Activated CD4-positive, alpha-beta T cell treated with anti-CD3 and anti-CD28 coated beads, Interleukin-2, amount 10 ng/mL, durations not matched to agents 7 days and 5 days (primary cell): ENCODE data around the gene CDH13. TPM values are rescaled to one million over a fixed set of nuclear protein-coding genes. Genes with fewer than 3 reads are reported as not detected.

Experiments
- CTCF ChIA-PET: fragments of 350-600 bp; sonication (Branson Sonifier 250); formaldehyde crosslinking; loops from one replicate; lab custom pipeline; 2021; ENCODE audit warnings: antibody characterized with exemption; lab: Charles Lee
- POLR2A ChIA-PET: fragments of 350-600 bp; sonication (Branson Sonifier 250); formaldehyde crosslinking; loops from one replicate; lab custom pipeline; 2021; ENCODE audit warnings: antibody characterized with exemption; lab: Charles Lee
- DNase-seq: peaks from one replicate; pipeline ENCODE4 v3.0.0-alpha.2; 2020
- H3K27ac Mint-ChIP-seq: one replicate; pipeline ENCODE4 v1.8.0; 2021; ENCODE audit warnings: mild to moderate bottlenecking, moderate library complexity, mixed read lengths
- H3K27me3 Mint-ChIP-seq: one replicate; pipeline ENCODE4 v1.8.0; 2021; ENCODE audit warnings: mixed read lengths
- H3K36me3 Mint-ChIP-seq: one replicate; pipeline ENCODE4 v1.8.0; 2021; ENCODE audit warnings: low read depth, mixed read lengths
- H3K4me1 Mint-ChIP-seq: one replicate; pipeline ENCODE4 v1.8.0; 2021; ENCODE audit warnings: mixed read lengths
- H3K4me3 Mint-ChIP-seq: one replicate; pipeline ENCODE4 v1.8.0; 2021; ENCODE audit warnings: mild to moderate bottlenecking, moderate library complexity, mixed read lengths
- H3K9me3 Mint-ChIP-seq: one replicate; pipeline ENCODE4 v1.8.0; 2021; ENCODE audit warnings: mixed read lengths
- total RNA-seq, 2 experiments: library from RNA; stranded (reverse); gene quantifications; one replicate each; pipeline ENCODE4 v1.2.3, GENCODE V29; 2021

Gene CDH13
- total RNA-seq, 2 experiments from 2014 or later = not detected

DNA sequence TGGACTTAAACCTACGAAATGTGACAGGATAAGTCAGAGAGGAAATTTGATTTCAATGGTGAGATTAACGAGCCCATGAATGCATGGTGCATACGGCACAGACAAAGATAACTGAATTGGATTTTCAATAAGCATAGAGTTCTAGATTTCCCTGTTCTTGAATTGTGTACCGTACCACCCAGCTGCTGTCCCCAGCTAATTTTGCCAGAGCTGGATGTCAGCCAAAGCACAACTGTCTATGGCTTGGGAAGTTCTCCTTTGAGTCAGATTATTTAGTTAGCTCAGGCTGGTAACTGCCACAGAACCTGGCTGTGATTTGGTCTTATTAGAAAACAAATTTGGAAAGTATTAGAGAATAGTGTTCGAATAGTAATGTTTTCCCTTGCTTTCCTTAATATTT lies 143.1 kb downstream of the CDH13 start:
- Mint-ChIP-seq H3K36me3 (no peaks in the 10 kb centered on the region), H3K9me3 (no peaks in the 10 kb centered on the region), H3K4me3 (no peak overlapping the region), H3K27ac (no peak overlapping the region), H3K4me1 (no peaks in the 10 kb centered on the region), H3K27me3 (peaks cover 21% of the 10 kb centered on the region)
- CTCF ChIA-PET = no interaction called here
- no peak for DNase-seq
- POLR2A ChIA-PET = no interaction called here

DNA sequence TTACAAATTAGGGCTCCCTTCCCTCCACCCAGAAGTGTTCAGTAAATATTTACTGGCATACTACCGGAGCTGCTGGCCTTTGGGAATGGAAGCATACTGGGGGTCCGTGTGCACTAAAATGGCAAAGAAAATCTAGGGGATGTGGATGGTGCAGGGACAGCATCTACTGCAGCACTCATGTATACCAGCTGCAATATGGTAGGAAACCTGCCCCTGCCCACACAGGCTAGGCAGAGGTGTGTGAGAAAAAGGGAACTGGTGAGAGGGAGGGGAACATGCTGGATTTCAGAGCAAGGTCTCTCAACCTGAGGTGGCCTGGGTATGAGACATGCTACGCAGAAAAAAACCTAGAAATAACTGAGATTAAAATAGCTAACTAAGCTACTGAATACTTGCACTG lies 145.4 kb downstream of the CDH13 start:
- ChIA-PET POLR2A (no interaction called here), CTCF (interaction anchor here (0.7 to 1.1 kb wide), 2 partner anchors 9 to 97 kb away, joined by 3 read pairs; no protein-coding TSS in a partner anchor)
- Mint-ChIP-seq H3K27me3 (peaks cover 15% of the 10 kb centered on the region), H3K4me1 (peaks cover 5% of the 10 kb centered on the region), H3K27ac (no peak overlapping the region), H3K4me3 (no peak overlapping the region), H3K9me3 (no peaks in the 10 kb centered on the region), H3K36me3 (no peaks in the 10 kb centered on the region)
- DNase-seq = no peak

DNA sequence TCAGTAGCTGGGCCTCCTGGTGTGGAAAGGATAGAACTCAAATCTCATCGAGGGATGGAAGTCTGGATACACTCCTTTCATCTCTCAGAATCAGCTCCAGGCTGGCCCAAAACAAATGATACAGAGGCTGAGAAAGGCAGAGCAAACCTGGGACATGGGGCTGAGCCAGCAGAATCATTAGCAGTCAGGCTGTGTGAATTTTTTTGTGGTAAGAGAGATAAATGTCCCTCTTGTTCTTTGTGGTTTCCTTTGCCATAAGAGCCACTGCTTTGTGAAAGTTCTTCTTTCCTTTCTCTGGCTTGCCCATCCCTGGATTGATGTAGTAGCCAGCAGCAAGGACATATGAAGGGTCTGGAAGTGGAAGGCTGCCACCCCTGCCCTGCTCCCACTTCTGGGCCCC lies 146.2 kb downstream of the CDH13 start:
- no peak for DNase-seq
- H3K4me1 Mint-ChIP-seq = peaks cover 5% of the 10 kb centered on the region
- no peak overlapping the region for H3K4me3 Mint-ChIP-seq
- no peaks in the 10 kb centered on the region for H3K9me3 Mint-ChIP-seq
- no peaks in the 10 kb centered on the region for H3K36me3 Mint-ChIP-seq
- no peak overlapping the region for H3K27ac Mint-ChIP-seq
- ChIA-PET POLR2A (no interaction called here), CTCF (no interaction called here)
- peaks cover 15% of the 10 kb centered on the region for H3K27me3 Mint-ChIP-seq

DNA sequence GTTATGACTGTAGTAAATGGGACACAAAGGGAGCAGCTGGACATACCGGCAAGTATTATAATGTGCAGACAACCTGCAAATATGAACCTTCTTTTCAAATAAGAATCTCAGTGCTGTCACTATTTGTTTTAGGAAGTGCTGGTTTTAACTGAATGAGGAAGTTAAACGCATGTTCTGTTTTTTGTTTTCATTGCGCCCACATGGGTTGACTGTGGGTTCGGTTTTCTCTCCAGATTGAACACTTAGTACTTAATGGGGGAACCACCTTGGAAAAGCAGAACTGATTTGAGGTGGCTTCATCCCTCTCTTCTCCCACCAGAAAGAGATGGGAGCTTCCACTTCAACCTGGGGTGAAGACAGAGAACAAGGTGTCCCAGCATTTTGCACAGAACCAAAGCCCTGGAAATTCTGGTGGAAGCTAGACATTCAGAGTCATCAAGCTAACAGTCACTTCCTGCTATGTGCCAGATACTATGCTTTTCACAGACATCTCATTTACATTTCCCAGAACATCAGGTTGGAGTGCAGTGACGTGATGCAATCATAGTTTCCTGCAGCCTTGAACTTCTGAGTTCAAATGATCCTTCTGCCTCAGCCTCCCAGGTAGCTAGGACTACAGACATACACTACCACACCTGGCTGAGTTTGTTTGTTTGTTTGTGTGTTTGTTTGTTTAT lies 149.8 kb downstream of the CDH13 start:
- ChIA-PET POLR2A (interaction anchor here (1.3 kb wide), 1 partner anchor 24 kb away, joined by 4 read pairs; no protein-coding TSS in a partner anchor), CTCF (no interaction called here)
- Mint-ChIP-seq H3K9me3 (no peaks in the 10 kb centered on the region), H3K36me3 (no peaks in the 10 kb centered on the region), H3K4me1 (peaks cover 5% of the 10 kb centered on the region), H3K4me3 (no peak overlapping the region), H3K27ac (no peak overlapping the region), H3K27me3 (peaks cover 15% of the 10 kb centered on the region)
- DNase-seq = no peak

DNA sequence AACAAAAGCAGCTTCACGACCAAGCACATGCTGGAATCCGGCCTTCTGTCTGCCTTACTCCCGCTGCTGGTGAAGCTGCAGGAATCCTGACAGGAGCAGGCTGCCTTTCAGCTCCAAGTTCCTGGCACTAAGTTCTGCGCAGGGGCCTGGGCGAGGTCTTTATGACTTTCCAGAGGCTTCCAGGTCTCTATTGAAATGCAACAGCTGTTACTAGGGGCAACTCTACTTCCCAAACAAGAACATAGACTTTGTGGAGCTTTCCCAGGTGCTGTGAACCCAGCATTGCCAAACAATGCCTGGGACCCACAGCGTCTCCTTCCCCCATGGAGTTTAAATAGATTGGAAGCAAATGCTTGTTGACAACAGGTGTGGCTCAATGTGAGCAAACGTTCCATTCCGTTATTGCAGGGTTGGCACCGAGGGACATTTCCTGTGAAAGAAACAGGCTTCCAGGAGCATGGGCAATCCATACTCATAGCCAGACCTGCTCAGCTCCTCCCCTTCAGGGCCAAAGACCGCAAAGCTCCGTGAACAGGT lies 156.0 kb downstream of the CDH13 start:
- Mint-ChIP-seq H3K4me1 (peaks cover 3% of the 10 kb centered on the region), H3K27ac (no peak overlapping the region), H3K36me3 (no peaks in the 10 kb centered on the region), H3K9me3 (no peaks in the 10 kb centered on the region), H3K4me3 (no peak overlapping the region), H3K27me3 (peaks cover 12% of the 10 kb centered on the region)
- ChIA-PET POLR2A (no interaction called here), CTCF (no interaction called here)
- no peak for DNase-seq

DNA sequence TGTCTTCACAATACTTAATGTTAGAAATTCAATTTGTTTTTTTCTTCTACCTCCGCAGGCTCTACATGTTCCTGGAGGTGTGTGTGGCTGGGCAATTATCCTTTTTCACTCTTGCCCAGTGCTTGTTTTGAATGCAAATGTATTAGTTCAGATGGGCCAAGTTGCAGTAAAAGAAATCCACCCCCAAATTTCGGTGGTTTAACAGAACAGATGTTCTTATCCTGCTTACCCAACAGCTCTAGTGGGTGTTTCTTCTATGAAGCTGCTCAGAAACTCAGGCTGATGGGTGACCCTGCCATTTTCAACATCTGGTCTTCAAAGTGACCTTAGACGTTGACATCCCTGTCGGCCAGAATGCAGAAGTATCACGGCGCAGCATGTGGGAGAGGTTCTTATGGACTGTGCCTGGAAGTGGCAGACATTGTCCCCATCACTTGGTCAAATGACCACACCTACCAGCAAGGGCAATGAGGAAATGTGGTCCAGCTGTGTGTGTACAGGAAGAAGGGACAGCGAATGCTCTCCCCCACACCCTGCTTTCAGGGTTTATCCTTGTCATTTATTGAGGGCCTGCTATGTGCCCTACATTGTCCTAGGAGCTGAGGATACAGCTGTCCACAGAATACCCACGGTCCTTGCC lies 157.3 kb downstream of the CDH13 start:
- DNase-seq = no peak
- ChIA-PET POLR2A (no interaction called here), CTCF (no interaction called here)
- H3K9me3 Mint-ChIP-seq = no peaks in the 10 kb centered on the region
- peaks cover 12% of the 10 kb centered on the region for H3K27me3 Mint-ChIP-seq
- peaks cover 3% of the 10 kb centered on the region for H3K4me1 Mint-ChIP-seq
- H3K36me3 Mint-ChIP-seq = no peaks in the 10 kb centered on the region
- H3K27ac Mint-ChIP-seq = no peak overlapping the region
- H3K4me3 Mint-ChIP-seq = no peak overlapping the region

DNA sequence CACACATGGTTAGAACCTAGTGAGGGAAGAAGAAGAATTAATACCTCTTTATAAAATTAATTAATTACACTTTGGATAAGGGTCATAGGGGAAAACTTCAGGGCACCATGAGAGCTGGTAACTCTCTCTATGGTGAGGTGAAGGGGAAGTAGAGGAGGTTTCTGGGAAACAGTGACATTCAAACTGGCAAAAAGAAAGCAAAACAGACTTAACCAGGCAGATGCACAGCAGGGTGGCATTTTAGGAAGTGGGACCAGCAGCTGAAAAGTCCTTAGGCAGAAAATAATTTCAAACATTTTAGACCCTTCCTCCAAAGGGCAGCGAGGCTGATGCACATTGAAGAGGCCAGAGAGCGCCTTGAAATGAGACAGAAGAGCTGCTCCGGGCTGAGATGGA lies 157.8 kb downstream of the CDH13 start:
- peaks cover 7% of the 10 kb centered on the region for H3K27me3 Mint-ChIP-seq

DNA sequence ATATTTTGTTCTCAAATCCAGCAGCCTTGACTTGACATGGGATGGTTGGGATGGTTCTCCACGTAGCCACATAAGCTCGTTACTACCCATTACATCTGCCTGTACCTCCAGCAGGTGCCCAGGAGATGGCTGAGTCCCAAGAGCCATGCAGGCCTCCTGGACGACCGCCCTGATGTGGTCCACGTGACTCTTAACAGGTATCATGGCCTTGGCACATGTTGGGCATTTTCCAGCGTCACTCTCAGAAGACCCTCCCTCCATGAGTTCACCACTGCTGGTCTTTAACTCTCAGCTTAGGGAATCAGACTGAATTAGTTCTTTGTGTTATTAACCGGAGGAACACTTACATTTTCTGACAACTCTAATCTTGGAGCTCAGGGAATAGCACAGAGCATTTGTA lies 161.5 kb downstream of the CDH13 start:
- ChIA-PET POLR2A (no interaction called here), CTCF (no interaction called here)
- Mint-ChIP-seq H3K4me1 (no peaks in the 10 kb centered on the region), H3K27ac (no peak overlapping the region), H3K4me3 (no peak overlapping the region), H3K27me3 (no peaks in the 10 kb centered on the region), H3K9me3 (no peaks in the 10 kb centered on the region), H3K36me3 (no peaks in the 10 kb centered on the region)
- DNase-seq = no peak

More for the DNA sequence above, 157.8 kb downstream of the CDH13 start:
- no peaks in the 10 kb centered on the region for H3K36me3 Mint-ChIP-seq
- H3K4me1 Mint-ChIP-seq = peaks cover 3% of the 10 kb centered on the region
- POLR2A ChIA-PET = no interaction called here
- H3K9me3 Mint-ChIP-seq = no peaks in the 10 kb centered on the region
- H3K4me3 Mint-ChIP-seq = no peak overlapping the region
- DNase-seq = no peak
- H3K27ac Mint-ChIP-seq = no peak overlapping the region
- CTCF ChIA-PET = no interaction called here

DNA sequence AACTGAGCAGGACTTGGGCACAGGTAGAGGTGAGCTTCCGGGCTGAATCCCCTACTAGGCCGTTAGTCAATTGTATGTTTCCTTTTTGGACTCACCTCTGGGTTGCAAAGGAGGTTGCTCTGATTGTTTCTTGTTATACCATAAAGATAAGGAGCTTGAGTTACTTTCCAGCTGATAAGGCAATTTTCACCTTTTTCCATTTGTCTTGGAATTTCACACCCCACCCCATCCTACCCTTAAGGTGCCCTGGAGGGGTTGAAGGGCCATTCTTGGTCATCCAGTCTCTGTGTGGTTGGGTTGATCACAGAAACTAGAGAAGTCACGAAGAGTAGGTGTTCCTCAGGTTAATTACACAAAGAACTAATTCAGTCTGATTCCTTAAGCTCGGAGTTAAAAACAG lies 162.2 kb downstream of the CDH13 start:
- no peaks in the 10 kb centered on the region for H3K4me1 Mint-ChIP-seq
- no peaks in the 10 kb centered on the region for H3K9me3 Mint-ChIP-seq
- no peak for DNase-seq
- no peak overlapping the region for H3K27ac Mint-ChIP-seq
- ChIA-PET CTCF (no interaction called here), POLR2A (no interaction called here)
- H3K27me3 Mint-ChIP-seq = no peaks in the 10 kb centered on the region
- H3K4me3 Mint-ChIP-seq = no peak overlapping the region
- no peaks in the 10 kb centered on the region for H3K36me3 Mint-ChIP-seq

DNA sequence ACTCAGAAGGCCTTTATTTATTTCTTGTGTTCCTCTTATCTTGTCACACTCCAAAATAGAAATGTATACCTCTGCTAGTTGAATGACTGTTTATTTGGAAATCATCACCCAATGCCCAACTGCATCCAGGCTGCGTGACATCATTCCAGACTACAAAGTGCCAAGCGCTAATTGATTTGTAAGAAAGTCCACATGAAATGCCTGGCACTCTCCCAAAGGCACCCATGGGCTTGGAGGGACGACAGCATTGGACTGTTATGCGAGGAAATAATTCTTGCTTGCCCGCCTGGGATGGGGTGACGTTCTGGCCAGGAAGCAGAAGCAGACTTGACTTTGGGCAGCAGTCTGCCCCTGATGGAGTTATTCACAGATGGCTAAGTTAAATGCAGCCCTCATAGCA lies 165.9 kb downstream of the CDH13 start:
- no peak overlapping the region for H3K27ac Mint-ChIP-seq
- CTCF ChIA-PET = no interaction called here

DNA sequence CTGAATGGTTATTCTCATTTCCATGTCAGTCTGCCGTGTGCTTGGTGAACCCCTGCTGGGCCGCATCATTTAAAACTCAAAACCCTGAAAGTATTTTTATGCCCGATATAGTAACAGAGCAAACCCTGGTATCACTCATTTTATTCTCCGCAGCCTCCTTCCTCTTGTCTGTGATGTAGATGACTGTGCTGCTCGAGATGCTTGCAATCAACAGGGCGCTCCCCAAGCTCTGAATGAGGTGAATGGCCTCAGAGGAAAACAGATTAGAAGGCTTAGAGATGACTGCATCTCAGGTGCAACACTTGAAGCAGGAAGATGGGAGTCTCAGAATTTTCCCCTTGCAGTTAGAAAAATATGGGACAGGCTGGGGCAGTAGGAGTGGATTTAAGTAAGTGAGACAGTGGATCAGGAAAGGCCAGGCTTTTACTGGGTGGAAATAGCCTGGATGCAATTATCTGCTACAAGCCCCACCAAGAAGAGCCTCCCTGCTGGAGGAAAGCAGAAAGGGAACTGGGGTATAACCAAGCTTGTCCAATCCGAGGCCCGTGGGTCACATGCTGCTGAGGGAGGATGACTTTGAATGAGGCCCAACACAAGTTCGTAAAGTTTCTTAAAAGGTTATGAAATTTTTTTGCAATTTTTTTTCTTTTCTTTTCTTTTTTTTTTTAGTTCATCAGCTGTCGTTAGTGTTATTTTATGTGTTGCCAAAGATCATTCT lies 166.9 kb downstream of the CDH13 start:
- Mint-ChIP-seq H3K4me1 (no peaks in the 10 kb centered on the region), H3K27me3 (no peaks in the 10 kb centered on the region), H3K27ac (no peak overlapping the region), H3K9me3 (no peaks in the 10 kb centered on the region), H3K36me3 (no peaks in the 10 kb centered on the region), H3K4me3 (no peak overlapping the region)
- DNase-seq = no peak
- ChIA-PET POLR2A (no interaction called here), CTCF (no interaction called here)

More for the DNA sequence above, 165.9 kb downstream of the CDH13 start:
- no peak overlapping the region for H3K4me3 Mint-ChIP-seq
- no peaks in the 10 kb centered on the region for H3K36me3 Mint-ChIP-seq
- H3K27me3 Mint-ChIP-seq = no peaks in the 10 kb centered on the region
- no peak for DNase-seq
- H3K4me1 Mint-ChIP-seq = no peaks in the 10 kb centered on the region
- POLR2A ChIA-PET = no interaction called here
- H3K9me3 Mint-ChIP-seq = no peaks in the 10 kb centered on the region

DNA sequence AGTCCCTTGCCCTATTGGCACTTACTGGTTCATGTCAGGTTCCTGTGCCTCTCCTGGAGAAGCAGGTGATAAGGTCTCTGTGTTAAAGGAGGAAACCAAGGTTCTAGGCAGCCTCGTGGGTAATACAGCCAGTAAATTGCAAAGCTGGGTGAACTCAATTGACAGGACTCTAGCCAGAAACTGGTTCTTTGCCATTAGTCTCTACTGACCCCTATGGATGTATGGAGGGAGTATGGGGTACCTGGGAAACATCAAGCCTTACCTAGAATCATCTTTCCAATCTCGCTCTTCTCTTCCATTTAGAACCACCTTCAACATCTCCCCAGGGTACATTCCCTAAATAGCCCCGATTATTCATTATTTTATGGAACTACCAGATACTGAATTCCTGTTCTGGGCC lies 169.3 kb downstream of the CDH13 start:
- Mint-ChIP-seq H3K4me3 (no peak overlapping the region), H3K27me3 (no peaks in the 10 kb centered on the region), H3K36me3 (no peaks in the 10 kb centered on the region), H3K9me3 (no peaks in the 10 kb centered on the region), H3K4me1 (no peaks in the 10 kb centered on the region), H3K27ac (no peak overlapping the region)
- ChIA-PET POLR2A (no interaction called here), CTCF (interaction anchor here (0.9 kb wide), 1 partner anchor 30 kb away, joined by 3 read pairs; no protein-coding TSS in a partner anchor)
- no peak for DNase-seq

DNA sequence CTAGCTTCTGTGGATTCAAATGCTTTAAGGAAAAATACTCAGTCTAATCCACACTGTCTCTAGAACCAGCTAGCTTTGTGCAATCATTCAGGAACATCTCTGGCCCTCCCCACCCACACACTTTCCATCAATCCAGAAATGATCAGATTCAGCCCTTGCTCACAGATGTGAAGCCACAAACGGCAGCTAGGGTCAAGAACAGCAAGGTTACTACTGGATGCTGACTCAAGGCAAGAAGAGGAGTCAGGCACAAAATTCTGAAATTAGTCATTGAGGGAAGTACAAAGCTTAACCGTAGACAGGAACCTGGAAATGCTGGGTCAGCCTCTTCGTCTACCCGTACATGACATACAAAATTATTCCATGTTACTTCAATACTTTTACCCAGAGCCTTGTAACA lies 174.6 kb downstream of the CDH13 start:
- no peak overlapping the region for H3K27ac Mint-ChIP-seq
- POLR2A ChIA-PET = interaction anchor here (1.6 kb wide), 1 partner anchor 25 kb away, joined by 4 read pairs; no protein-coding TSS in a partner anchor
- peaks cover 2% of the 10 kb centered on the region for H3K4me1 Mint-ChIP-seq
- H3K9me3 Mint-ChIP-seq = no peaks in the 10 kb centered on the region
- no peaks in the 10 kb centered on the region for H3K36me3 Mint-ChIP-seq
- no peak overlapping the region for H3K4me3 Mint-ChIP-seq
- peaks cover 7% of the 10 kb centered on the region for H3K27me3 Mint-ChIP-seq
- CTCF ChIA-PET = no interaction called here
- DNase-seq = no peak
